AG10803 (cell line): ENCODE measurements around the gene PKNOX1.
A peak's percentile ranks its signal among the peaks of the same experiment; 100 is the strongest.
"Not testable (repeated sequence)": the region's sequence is repeated elsewhere in the genome, so short reads cannot be mapped to it uniquely, and the experiment has no call there.

Experiments used
- DNase-seq: peaks from one replicate; pipeline ENCODE4 v3.0.0; 2010; ENCODE audit warnings: low read depth
- H3K4me3 ChIP-seq: 2 replicates; pipeline ENCODE4 v1.5.1; 2011; ENCODE audit warnings: mild to moderate bottlenecking, low read length, control low read depth
- TF ChIP-seq, protein P1 (sequence below): conservative IDR thresholded peaks from 2 replicates; pipeline ENCODE4 v1.5.1; 2011; ENCODE audit warnings: mild to moderate bottlenecking, low read length, control low read depth, inconsistent platforms

The PKNOX1 gene

DNA sequence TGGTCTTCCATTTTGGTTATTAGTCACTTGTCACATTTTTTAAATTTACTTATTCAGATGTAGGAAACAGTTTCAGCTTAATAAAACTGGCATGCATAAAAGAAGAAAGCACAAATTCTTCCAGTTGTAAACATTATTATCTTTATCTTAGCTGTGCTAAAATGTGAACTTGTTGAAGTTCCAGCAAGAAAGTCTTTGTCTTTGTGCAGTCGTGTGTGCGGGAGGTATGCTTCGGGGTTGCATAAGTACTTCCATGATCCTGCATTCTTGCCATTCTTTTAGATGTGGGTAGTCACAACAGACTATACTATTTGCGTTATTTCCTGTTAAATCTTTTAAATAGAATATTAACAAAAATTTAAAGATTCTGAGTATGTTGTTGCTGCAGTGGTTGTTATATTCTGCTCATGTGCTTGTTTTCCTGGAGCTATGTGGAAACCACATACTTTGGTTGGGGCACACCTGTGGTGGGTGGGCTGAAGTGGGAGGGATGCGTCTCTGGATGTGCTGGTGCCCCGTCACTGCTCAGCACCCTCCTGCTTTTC is 51.3 kb downstream of the PKNOX1 start:
- no peak overlapping the region for H3K4me3 ChIP-seq
- peak; percentile 79 for DNase-seq
- TF ChIP-seq, protein P1, sequence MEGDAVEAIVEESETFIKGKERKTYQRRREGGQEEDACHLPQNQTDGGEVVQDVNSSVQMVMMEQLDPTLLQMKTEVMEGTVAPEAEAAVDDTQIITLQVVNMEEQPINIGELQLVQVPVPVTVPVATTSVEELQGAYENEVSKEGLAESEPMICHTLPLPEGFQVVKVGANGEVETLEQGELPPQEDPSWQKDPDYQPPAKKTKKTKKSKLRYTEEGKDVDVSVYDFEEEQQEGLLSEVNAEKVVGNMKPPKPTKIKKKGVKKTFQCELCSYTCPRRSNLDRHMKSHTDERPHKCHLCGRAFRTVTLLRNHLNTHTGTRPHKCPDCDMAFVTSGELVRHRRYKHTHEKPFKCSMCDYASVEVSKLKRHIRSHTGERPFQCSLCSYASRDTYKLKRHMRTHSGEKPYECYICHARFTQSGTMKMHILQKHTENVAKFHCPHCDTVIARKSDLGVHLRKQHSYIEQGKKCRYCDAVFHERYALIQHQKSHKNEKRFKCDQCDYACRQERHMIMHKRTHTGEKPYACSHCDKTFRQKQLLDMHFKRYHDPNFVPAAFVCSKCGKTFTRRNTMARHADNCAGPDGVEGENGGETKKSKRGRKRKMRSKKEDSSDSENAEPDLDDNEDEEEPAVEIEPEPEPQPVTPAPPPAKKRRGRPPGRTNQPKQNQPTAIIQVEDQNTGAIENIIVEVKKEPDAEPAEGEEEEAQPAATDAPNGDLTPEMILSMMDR = no peak

DNA sequence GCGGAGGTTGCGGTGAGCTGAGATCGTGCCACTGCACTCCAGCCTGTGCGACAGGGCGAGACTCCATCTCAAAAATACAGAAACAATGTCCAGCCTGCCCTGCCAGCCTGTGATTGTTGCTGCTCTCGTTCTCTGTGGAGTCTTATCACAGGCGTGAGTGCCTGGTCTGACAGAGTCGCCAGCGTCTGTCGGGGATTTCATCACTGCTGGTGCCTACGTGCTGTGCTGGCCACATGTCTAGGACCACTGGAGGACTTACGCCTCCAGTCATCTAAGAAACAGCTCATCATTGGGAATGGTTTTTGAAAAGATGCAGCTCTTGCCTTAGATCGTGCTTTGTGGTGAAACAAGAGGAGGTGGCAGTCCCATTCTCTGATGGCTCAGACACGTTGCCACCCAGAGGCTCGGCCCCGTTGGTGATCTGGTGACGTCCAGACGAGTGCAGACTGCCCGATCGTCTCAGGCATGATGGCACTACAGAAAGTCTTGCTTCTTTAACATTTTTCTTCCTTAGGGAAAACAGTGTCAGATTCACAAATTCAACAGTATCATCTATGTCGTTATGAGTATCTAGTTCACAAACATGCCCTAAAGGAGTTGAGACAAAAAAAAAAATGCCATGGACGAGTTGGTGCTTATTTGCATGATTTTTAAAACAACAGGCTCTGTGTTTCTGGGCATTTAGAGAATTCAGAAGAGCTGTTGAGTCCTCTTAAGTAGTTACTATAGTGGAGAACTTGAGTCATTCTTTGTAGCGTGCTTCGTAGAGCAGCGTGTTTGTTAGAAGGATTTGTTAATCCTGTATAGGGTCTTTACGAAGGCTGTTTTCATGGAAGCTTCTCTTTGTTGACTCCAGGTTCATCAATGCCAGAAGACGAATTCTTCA is 53.7 kb downstream of the PKNOX1 start:
- TF ChIP-seq, protein P1 = no peak
- no peak for DNase-seq
- no peak overlapping the region for H3K4me3 ChIP-seq

DNA sequence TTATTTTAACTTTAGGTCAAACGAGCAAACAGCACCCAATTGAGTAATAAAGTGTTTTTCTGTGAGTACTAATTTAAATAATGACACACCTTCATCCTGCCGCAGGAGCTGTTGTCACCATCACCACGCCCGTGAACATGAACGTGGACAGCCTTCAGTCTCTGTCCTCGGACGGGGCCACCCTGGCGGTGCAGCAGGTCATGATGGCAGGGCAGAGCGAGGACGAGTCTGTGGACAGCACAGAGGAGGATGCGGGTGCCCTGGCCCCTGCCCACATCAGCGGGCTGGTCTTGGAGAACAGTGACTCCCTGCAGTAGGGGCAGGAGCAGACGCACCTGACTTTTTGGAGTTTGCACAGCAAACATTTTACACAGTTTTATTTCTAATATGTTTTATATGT is 55.4 kb downstream of the PKNOX1 start:
- H3K4me3 ChIP-seq = no peak overlapping the region
- DNase-seq = no peak
- TF ChIP-seq, protein P1 = no peak

DNA sequence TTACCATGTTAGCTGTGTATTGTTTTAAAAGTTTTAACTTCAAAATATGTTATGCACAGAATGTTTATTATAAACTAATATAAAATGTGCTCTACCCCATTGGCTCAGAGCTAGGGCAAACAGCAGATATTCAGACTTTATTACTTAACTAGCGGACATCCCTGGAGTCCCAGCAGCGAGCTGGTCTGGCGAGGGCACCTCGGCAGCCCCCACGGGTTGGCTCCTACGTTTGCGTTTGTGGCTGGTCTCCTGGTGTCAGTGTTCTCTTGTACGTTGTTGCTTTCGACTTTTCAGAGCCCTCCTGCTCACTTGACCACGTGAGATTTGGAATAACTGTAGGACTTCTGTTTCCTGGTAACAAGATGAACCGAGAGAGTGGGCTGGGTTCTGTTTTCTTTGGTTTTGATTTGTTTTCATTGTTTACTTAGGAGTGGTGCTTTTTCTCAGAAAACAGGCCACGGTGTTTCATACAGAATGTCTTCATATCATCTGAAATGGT is 56.8 kb downstream of the PKNOX1 start:
- DNase-seq = no peak
- TF ChIP-seq, protein P1 = no peak
- no peak overlapping the region for H3K4me3 ChIP-seq

DNA sequence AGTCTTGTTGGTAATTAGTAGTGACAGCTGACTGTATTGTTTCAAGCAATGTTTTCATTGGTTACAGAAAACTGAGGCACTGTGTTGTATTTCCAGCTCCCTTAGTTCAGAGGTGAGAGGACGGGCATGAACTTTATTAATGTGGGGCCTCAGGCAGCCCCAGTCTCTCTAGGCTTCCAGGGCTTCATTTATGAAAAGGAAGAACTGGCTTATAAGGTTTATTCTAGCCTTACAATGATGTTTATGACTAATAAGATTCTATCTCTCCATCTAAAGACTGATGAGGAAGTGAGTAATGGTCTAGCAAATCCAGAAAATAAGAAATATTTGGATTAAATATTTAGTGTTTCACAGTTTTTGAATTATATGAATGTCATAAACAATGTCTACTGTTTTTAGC is 59.7 kb downstream of the PKNOX1 start:
- DNase-seq = no peak
- TF ChIP-seq, protein P1 = no peak
- no peak overlapping the region for H3K4me3 ChIP-seq

DNA sequence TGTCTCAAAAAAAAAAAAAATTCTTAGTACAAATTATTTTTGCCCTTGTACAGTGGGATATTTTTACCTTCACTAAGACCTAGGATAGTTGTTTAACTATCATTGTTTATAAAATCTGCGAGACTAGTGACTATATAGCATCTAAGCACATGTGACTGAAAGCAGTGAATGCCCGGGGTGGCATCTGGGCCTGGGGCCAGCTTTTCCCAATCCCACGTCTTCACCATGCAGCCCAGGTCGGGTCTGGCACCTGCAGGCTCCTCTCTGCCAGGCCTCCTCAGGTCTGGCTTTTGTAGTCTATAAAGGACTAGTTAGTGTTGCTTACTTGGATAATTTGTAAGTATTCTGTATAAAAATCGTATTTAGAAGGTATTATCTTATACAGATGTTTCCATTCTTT is 60.5 kb downstream of the PKNOX1 start:
- TF ChIP-seq, protein P1 = no peak
- DNase-seq = no peak

DNA sequence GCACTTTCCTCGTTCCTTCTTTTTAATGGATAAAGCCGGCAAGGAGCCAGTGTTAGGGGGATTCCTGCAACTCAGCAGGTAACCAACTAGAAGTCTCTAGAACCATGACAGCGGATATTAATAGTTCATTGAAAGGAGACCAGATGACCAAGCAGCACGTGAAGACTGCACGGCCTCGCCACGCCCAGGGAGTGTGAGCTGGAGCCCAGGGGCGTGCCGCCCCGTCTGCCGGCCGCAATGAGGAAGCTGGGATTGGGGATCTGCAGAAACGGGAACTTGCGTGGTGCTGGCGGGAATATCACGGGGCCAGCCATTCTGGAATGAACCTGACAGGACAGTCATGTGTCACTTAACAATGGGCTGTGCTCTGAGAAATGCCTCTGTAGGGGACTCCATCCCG is 62.5 kb downstream of the PKNOX1 start:
- not testable (repeated sequence) for DNase-seq, H3K4me3 ChIP-seq

More for the DNA sequence above, 60.5 kb downstream of the PKNOX1 start:
- H3K4me3 ChIP-seq = no peak overlapping the region

DNA sequence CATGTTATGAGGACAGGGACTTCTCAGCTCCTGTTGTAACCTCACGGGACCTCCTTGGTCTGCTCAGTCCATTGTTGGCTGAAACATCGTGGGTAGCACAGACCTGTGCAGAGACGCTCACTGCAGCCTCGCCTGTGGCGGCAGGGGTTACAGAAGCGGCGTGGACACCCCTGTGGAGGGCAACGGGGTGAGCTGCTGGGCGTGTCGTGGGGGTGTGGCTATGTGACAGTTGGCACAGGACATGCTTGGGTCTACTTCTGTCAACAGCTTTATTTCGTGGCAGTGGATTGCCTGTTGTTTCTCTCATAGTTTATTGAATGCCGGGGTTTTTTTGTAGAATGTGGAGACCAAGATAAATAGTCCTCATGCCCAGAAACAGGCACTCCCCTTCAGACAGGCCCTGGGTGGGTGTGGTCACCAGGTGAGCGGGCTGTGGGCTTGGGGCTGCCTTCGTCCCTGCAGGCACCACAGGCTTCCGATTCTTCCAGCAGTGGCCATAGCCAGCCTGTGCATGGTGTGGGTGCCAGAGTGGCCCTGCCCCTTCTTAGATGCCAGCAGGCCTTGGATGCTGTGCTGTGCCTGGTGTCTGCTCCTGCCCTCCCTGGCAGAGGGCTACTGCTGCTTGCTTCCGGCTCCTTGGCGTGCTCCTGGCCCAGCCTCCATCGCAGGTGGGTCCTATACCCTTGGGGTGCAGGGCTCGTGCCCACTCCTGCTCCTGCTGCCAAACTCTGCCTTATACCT is 63.7 kb downstream of the PKNOX1 start:
- H3K4me3 ChIP-seq, DNase-seq: not testable (repeated sequence)

DNA sequence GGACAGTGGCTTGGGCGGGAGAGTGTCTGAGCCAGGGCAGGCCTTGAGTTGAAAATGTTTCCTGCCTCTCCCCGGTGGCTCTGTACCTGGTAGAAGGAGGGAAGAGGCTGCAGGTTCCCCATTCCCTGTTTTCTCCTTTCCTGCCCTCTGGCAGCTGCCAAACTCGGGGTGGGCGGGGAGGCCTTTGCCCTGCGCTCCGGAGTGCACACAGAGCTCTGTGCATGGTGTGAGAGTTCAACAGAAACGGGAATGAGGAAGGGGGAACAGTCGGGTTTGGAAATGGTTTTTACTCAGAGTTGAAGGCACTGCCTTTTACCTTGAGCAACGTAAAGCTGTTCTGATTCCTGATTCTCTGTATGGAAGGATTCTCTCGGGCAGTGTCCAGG is 64.3 kb downstream of the PKNOX1 start:
- DNase-seq, H3K4me3 ChIP-seq: not testable (repeated sequence)

DNA sequence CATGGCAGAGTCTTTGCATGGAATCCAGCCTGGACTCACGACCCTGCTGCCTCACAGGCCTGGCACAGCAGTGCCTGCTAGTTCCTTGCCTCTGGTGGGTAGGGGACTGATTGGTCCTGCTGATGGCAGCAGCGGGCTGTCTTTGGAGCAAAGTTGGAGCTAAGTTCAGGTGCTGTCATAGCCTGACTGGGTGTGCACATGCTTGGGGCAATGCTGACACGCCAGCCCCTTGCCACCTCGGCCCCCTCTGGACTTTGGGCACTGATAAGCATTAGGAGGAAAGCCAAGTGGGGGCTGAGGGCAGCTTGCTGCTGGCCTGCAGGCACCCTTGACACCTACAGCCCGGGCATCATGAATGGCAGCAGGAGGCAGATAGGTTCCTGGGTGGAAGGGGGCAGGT is 67.8 kb downstream of the PKNOX1 start:
- not testable (repeated sequence) for H3K4me3 ChIP-seq, DNase-seq

DNA sequence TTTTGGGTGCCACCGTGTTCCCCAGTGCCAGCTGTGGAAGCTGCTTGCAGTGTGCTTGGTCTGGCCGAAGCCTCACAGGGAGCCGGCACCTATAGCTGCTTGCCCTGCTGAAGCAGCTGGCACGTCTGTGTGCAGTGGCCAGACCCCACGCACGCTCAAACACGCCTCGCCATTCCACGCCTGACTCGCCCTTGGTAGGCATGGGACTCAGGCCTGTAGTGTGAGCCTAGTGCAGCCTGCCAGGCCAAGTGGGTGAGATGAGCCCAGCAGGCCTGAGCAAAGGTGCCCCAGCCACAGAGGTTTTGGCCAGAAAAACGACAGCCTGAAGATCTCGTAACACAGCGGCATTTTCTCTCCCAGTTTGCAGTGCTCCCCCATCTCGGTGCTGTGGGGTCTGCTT is 68.9 kb downstream of the PKNOX1 start:
- DNase-seq, H3K4me3 ChIP-seq: not testable (repeated sequence)
